Activated CD8-positive, alpha-beta memory T cell treated with anti-CD3 and anti-CD28 coated beads for 48 hours (primary cell): ENCODE measurements around the gene MDM2.
"Not testable (repeated sequence)": the region's sequence is repeated elsewhere in the genome, so short reads cannot be mapped to it uniquely, and the experiment has no call there.

Experiments
- DNase-seq, 3 experiments: peaks; one replicate each; pipeline ENCODE4 v3.0.0-alpha.2; 2020; ENCODE audit warnings: low read depth in 2 of 3, low spot score in 2 of 3

MDM2 gene

DNA sequence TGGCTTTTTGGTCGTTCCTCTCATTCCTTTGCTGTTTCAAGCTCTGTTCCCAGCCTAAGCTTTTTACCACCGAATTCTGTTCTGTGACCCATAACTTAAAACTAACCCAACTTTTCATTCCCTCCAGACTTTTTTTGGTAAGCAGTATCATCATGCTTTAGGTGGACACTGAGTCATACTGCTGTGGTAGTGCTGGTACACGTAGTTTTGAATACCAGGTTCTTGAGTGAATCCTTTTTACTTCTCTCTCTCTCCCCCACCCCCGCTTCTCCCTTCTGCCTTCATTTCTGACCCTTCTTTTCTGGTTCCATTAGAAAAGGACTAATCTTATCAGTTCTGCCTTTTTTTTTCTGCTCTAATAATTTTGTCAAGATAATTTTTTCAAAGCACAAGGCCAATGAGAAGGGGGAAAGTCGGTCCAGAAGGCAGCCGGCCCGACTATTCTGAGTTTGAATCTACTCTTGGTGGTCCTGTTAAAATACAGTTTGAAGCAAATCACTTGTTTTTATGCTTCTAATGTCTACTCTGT, 2.3 kb upstream of the MDM2 start:
- no peak for DNase-seq

- DNase-seq, result no peak
Measured at GRCh38 chr12:68806488-68807237, 1.3 kb upstream of the MDM2 start.

DNA sequence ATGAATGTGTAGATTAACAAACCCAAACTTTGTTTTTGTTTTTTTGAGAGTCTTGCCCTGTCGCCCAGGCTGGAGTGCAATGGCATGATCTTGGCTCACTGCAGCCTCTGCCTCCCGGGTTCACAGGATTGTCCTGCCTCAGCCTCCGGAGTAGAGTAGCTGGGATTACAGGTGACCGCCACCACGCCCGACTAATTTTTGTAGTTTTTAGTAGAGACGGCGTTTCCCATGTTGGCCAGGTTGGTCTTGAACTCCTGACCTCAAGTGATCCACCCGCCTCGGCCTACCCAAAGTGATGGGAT, 752 bp upstream of the MDM2 start:
- DNase-seq, result not testable (repeated sequence)

DNA sequence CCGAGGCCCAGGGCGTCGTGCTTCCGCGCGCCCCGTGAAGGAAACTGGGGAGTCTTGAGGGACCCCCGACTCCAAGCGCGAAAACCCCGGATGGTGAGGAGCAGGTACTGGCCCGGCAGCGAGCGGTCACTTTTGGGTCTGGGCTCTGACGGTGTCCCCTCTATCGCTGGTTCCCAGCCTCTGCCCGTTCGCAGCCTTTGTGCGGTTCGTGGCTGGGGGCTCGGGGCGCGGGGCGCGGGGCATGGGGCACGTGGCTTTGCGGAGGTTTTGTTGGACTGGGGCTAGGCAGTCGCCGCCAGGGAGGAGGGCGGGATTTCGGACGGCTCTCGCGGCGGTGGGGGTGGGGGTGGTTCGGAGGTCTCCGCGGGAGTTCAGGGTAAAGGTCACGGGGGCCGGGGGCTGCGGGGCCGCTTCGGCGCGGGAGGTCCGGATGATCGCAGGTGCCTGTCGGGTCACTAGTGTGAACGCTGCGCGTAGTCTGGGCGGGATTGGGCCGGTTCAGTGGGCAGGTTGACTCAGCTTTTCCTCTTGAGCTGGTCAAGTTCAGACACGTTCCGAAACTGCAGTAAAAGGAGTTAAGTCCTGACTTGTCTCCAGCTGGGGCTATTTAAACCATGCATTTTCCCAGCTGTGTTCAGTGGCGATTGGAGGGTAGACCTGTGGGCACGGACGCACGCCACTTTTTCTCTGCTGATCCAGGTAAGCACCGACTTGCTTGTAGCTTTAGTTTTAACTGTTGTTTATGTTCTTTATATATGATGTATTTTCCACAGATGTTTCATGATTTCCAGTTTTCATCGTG, 612 bp downstream of the MDM2 start:
- peak; percentile 42 to 67 (median 43) for DNase-seq

DNA sequence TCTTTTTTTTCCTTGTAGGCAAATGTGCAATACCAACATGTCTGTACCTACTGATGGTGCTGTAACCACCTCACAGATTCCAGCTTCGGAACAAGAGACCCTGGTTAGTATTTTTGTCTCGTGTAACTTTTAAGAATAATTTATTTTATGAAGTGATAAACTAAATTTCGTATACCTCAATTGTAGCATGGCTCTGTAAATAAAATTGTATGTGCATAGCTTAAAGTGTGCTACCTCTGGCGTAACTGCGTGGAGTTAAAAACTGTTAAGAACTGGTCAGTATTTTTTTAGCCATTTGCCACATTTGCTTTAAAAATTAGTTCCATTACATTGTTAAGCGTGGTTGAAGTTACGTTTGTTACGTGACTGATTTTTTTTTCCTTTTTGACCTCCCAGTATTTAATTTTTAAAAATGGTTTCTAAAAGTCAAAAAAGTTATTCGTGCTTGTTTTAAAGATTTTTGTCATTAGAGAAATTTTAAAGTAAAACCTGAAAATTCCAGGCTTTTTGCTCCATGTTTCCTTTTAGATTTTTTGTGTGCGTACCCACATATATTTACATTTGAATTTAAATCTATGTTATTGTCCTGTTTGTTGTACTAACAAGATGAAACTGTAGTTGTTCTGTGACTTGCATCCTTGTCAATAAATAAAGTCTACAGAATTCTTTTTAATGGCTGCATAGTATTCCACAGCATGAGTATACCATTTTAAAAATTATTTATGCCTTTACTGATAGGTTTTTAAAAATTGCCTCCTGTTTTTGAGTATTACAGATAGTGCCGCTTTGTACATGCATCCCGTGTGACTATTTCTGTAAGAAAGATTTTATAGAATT, 1.4 kb downstream of the MDM2 start:
- no peak for DNase-seq

GRCh38 chr12:68810027-68810389, 2.0 kb downstream of the MDM2 start:
- not testable (repeated sequence) for DNase-seq

DNA sequence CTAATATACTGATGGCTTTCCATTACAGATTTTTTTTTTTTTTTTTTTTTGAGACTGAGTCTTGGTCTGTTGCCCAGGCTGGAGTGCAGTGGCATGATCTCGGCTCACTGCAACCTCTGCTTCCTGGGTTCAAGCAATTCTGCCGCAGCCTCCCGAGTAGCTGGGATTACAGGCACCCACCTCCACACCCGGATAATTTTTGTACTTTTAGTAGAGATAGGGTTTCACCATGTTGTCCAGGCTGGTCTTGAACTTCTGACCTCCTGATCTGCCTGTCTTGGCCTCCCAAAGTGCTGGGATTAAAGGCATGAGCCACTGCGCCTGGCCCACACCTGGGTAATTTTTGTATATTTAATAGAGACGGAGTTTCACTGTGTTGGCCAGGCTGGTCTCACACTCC, 3.6 kb downstream of the MDM2 start:
- DNase-seq, result not testable (repeated sequence)

DNA sequence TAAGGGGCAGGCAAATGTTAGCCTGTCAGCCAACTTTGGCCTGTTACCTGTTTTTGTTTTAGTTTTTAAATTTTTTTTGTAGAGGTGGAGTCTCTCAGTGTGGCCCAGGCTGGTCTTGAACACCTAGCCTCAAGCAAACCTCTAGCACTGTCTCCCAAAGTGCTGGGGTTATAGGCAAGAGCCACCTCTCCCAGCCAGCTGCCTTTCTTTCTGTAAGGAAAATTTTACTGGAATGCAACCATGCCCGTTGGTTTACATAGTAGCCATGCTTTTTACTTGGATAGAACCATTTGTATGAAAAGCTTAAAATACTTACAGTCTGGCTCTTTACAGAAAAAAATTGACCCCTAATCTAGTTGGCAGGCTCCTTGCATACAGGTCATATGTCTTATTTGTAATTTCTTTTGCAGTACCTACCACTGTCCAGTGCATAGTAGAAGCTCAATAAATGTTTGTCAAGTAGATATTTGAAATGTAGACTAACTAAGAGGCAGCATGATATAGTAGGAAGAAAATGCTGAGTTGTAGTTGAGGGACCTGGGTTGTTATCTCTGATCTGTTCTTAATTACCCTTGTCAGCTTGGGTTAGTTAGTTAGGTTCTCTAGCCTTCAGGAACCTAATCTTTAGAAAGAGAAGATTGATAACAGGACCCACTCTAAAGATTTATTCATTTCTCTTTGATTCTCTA, 4.7 kb downstream of the MDM2 start:
- DNase-seq, result no peak

- DNase-seq, result no peak
Measured at GRCh38 chr12:68813242-68813593, 5.2 kb downstream of the MDM2 start.

GRCh38 chr12:68814490-68815231, 6.7 kb downstream of the MDM2 start:
- DNase-seq, result no peak

DNA sequence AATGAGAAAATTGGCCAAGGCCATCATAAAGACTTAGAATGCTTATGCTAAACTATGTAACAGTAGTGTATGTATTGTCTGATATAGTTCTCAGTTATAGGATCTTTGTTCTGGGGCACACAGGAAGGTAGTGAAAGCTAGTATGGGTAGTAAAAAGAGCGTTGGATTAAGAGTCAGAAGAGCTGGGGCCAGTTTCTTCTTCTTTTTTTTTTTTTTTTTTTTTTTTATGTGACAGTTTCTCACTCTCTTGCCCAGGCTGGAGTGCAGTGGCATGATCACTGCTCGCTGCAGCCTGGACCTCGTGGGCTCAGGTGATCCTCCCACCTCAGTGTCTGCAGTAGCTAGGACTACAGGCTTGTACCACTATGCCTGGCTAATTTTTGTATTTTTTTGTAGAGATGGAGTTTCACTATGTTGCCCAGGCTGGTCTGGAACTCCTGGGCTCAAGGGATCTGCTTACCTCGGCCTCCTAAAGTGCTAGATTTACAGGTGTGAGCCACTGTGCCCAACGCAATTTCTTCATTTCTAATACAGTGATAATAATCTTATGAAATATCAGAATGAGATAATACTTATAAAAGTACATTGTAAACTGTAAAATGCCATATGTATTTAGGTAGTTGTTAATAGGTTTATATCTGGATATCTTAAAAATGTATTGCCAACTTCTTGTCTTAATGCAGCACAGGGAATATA, 7.4 kb downstream of the MDM2 start:
- no peak for DNase-seq

DNA sequence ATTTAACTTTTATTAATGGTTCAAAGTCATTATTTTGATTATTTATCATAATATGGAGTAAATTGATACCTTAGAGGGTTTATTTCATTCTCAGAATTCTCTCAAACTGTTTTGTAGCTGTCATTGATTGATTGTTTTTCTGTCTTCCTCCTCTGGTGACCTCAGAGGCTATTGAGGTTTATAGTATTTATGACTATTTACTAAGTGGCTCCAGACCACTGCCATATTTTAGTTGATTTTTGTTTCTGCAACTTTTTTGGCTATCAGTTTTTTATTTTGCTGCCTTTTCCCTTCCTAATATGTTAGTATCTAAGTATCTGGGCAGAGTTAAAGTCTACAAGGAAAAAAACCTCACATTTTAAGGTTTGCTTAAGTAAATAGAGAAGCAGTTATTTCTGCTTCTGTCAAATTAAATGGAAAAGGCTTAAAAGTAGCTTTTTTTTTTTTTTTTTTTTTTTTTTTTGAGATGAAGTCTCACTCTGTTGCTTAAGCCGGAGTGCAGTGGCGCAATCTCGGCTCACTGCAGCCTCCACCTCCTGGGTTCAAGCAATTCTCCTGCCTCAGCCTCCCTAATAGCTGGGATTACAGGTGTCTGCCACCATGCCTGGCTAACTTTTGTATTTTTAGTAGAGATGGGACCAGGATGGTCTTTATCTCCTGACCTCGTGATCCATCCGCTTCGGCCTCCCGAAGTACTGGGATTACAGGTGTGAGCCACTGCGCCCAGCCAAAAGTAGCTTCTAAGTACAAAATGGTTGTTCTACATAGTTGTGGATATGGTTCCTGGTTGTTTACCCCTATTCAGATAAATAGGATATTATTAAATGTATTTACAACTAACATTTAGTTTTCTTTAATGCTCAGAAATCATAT, 8.2 kb downstream of the MDM2 start:
- DNase-seq, result no peak

DNA sequence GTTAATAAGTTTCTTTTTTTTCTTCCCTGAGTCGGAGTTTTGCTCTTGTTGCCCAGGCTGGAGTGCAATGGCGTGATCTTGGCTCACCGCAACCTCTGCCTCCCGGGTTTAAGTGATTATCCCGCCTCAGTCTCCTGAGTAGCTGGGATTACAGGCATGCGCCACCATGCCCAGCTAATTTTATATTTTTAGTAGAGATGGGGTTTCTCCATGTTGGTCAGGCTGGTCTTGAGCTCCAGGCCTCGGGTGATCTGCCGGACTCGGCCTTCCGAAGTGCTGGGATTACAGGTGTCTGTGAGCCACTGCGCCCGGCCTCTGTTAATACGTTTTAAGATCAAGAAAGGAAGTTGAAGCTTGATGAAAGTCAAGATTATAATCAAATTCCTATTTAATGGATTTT, 11.5 kb downstream of the MDM2 start:
- DNase-seq, result not testable (repeated sequence)

- no peak for DNase-seq
Measured at GRCh38 chr12:68821357-68822188, 13.6 kb downstream of the MDM2 start.

DNA sequence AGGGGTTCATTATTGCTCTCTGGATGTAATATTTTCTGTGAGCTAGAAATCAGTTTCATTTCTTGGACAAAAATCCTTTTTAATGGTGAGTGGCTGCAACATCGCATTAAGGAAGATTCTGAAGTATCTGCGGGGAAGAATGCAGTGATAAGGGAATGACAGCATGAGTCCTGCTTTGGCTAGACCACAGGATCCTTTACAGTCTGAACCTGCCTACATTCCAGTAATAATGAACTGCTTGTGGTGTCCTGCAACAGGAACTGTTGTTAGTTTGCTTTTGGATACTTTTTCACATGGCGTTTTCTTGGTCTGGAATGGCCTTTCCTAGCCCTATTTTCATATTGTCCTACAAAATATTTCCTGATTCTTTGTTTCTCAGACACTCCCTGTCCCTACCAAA, 15.7 kb downstream of the MDM2 start:
- DNase-seq, result no peak

DNA sequence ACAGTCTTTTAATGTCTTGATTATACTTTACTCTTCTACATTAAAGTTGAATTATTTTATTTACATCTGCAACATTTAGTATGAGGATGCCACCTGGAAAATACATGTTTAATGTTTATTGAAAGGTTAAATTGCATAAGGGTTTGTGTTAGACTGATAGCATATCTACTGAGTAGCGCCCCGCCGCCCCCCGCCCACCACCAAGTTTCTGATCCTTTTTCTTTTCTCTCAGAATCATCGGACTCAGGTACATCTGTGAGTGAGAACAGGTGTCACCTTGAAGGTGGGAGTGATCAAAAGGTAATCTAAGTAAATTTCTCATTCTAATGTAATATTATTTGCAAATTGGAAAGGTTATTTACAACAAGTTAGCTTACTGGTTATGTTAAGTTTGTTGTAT, 16.2 kb downstream of the MDM2 start:
- DNase-seq, result no peak

DNA sequence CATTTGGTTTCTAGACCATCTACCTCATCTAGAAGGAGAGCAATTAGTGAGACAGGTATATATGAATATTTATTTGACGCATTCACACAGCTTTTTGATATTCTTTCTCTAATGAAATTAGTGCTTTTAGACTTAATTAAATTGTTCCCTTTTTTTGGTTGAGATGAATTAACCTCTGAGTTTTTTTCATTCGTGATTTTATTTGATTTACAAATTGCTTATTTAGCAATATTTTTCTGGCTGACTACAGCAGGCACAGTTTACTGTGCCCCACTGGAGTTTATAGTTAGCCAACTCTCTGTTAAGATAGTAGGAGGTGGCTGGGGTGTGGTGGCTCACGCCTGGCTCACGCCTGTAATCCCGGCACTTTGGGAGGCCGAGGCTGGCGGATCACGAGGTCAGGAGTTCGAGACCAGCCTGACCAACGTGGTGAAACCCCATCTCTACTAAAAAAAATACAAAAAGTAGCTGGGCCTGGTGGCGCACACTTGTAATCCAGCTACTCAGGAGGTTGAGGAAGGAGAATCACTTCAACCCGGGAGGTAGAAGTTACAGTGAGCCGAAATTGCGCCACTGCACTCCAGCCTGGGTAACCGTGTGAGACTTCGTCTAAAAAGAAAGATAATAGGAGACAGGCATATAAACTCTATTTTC, 16.7 kb downstream of the MDM2 start:
- DNase-seq, result no peak
